HEK293T (cell line): ENCODE data around the gene ARHGAP12.

Source experiments
- ARNT ChIP-seq: fragments of 450-650 bp; IDR thresholded peaks from 2 replicates; pipeline ENCODE4 v1.6.1; 2017; ENCODE audit warnings: mild to moderate bottlenecking
- BHLHE40 ChIP-seq: fragments of 450-650 bp; IDR thresholded peaks from 2 replicates; pipeline ENCODE4 v1.6.1; 2016; ENCODE audit warnings: mild to moderate bottlenecking, moderate library complexity, borderline replicate concordance
- CTBP1 ChIP-seq: fragments of 450-650 bp; IDR thresholded peaks from 2 replicates; pipeline ENCODE4 v1.6.1; 2016; ENCODE audit warnings: borderline replicate concordance
- FOXA1 ChIP-seq: fragments of 450-650 bp; IDR thresholded peaks from 2 replicates; pipeline ENCODE4 v1.6.1; 2016; ENCODE audit warnings: mild to moderate bottlenecking
- LEF1 ChIP-seq: fragments of 450-650 bp; IDR thresholded peaks from 2 replicates; pipeline ENCODE4 v1.6.1; 2017; ENCODE audit warnings: mild to moderate bottlenecking, borderline replicate concordance
- NFRKB ChIP-seq: fragments of 450-650 bp; IDR thresholded peaks from 2 replicates; pipeline ENCODE4 v1.6.1; 2016; ENCODE audit warnings: mild to moderate bottlenecking, moderate library complexity
- SP1 ChIP-seq: fragments of 450-650 bp; IDR thresholded peaks from 2 replicates; pipeline ENCODE4 v1.6.1; 2017
- SUZ12 ChIP-seq: fragments of 450-650 bp; IDR thresholded peaks from 2 replicates; pipeline ENCODE4 v1.6.1; 2016; ENCODE audit warnings: mild to moderate bottlenecking
- ZNF384 ChIP-seq: fragments of 450-650 bp; IDR thresholded peaks from 2 replicates; pipeline ENCODE4 v1.6.1; 2016
- TF ChIP-seq, protein P1 (sequence below): fragments of 450-650 bp; IDR thresholded peaks from 2 replicates; pipeline ENCODE4 v1.6.1; 2016

- TF ChIP-seq SUZ12 = no peak
- TF ChIP-seq SP1 = no peak
- TF ChIP-seq LEF1 = no peak
- TF ChIP-seq, protein P1, sequence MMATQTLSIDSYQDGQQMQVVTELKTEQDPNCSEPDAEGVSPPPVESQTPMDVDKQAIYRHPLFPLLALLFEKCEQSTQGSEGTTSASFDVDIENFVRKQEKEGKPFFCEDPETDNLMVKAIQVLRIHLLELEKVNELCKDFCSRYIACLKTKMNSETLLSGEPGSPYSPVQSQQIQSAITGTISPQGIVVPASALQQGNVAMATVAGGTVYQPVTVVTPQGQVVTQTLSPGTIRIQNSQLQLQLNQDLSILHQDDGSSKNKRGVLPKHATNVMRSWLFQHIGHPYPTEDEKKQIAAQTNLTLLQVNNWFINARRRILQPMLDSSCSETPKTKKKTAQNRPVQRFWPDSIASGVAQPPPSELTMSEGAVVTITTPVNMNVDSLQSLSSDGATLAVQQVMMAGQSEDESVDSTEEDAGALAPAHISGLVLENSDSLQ = no peak
- no peak for TF ChIP-seq BHLHE40
- no peak for TF ChIP-seq ZNF384
- TF ChIP-seq NFRKB = no peak
- TF ChIP-seq ARNT = no peak
- no peak for TF ChIP-seq FOXA1
- TF ChIP-seq CTBP1 = no peak
These were observed 1.6 kb upstream of the ARHGAP12 start for GRCh38 chr10:31930023-31930751.
